GM19452 (cell line): ENCODE results near the gene EARS2.
"Not testable (repeated sequence)": the region's sequence is repeated elsewhere in the genome, so short reads cannot be mapped to it uniquely, and the experiment has no call there.

Experiments
- ATAC-seq: cut with Tn5 transposase; IDR thresholded peaks from one replicate; pipeline ENCODE4 v1.9.1; 2021; ENCODE audit not compliant: unreplicated experiment

Gene EARS2

DNA sequence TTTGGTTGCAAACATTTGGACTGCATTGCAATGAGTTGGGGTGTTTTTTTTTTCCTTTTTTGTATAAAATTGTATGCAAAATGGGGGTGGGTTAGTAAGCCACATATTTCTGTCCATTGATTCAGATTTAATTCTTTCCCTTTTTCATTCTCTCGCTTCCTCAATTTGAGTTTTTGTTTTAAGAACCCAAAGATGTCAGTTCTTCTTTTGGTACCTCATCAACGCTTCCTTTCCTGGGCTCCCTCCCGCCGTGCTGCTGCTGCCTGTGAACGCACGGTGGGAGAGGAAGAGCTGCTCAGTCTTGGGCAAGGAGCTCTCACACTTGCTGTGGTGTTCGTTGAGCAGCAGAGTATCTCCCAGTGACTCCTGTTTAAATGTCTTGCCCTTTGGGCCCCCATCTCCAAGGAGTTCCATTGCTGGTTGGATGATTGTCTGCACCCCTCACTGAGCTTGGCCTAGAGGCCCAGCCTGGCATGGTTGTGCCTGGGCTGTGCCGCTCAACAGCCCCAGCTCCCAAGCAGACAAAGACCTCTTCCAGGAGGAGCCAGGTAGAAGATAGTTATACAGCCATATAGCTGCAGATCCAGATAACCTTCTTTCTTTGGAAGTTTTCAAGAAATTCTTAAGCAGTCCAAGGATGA, 14.0 kb upstream of the EARS2 start:
- no peak for ATAC-seq

GRCh38 chr16:23567602-23568001, 10.5 kb upstream of the EARS2 start:
- ATAC-seq: no peak

- no peak for ATAC-seq
These were observed 9.6 kb upstream of the EARS2 start for GRCh38 chr16:23566724-23567123.

GRCh38 chr16:23564575-23565363, 7.6 kb upstream of the EARS2 start:
- no peak for ATAC-seq

DNA sequence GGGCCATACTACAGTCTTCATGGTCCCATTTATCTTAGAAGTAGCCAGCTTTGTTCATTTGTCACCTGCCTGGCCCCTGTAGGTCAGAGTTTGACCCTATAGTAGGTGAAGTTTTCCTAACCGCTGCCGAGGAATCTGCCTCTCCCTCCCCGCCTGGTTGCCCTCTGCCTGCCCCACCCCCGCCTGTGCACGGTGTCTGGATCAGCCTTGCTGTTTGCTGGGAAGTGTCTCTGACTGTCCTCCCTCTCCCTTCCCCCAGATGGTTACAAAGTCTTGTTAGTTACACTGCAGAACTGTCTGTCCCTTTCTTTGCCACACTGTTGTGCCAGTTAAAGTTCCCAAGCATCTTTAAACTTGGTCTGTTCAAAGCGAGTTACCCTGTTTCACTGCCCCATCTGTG, 6.0 kb upstream of the EARS2 start:
- ATAC-seq: no peak

- ATAC-seq: no peak
These were observed 5.4 kb upstream of the EARS2 start for GRCh38 chr16:23562505-23562904.

DNA sequence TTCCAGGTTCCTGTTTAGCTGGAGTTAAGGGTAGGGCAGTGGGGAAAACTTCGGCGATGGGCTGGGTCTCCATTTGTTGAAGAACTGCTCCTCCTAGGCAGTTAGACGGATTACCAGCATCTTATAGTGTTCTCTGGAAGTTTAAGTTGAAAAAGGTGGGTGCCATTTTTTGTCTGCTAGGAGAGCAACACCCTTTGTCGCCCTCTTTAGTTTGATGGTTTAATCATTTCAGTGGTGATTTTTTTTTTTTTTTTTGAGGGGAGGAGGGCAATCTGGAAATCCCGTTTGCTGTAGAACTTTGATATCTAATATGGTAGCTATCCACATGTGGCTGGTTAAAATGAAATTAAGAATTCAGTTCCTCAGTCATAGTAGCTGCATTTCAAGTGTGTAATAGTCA, 4.4 kb upstream of the EARS2 start:
- ATAC-seq: no peak

GRCh38 chr16:23557779-23558702, 891 bp upstream of the EARS2 start:
- ATAC-seq: peak; percentile 16

- no peak for ATAC-seq
These were observed 2.6 kb downstream of the EARS2 start for GRCh38 chr16:23554536-23554935.

DNA sequence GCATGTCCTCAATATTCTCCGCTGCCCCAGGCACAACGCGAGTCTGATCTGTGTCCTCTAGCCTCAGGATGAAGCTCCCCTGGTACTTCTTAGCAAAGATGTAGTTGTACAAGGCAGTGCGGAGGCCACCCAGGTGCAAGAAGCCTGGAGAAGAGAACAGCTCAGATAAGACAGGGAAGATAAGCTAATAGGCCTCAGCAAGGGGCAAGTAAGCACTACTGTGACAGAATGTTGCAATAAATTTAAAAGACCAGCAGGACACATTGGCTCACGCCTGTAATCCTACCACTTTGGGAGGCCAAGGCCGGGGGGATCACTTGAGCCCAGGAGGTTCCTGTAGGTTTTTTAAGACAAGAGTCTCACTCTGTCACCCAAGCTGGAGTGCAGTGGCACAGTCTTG, 5.0 kb downstream of the EARS2 start:
- ATAC-seq: no peak

- no peak for ATAC-seq
These were observed 7.2 kb downstream of the EARS2 start for GRCh38 chr16:23549938-23550337.

GRCh38 chr16:23544436-23544835, 12.7 kb downstream of the EARS2 start:
- no peak for ATAC-seq

DNA sequence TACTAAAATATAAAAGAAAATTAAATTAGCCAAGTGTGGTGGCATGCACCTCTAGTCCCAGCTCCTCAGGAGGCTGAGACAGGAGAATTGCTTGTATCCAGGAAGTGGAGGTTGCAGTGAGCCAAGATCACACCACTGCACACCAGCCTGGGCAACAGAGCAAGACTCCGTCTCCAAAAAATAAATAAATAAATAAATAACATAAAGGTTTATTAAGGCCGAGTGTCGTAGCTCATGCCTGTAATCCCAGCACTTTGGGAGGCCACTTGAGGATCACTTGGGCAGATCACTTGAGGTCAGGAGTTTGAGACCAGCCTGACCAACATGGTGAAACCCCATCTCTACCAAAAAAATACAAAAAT, 16.4 kb downstream of the EARS2 start:
- not testable (repeated sequence) for ATAC-seq

DNA sequence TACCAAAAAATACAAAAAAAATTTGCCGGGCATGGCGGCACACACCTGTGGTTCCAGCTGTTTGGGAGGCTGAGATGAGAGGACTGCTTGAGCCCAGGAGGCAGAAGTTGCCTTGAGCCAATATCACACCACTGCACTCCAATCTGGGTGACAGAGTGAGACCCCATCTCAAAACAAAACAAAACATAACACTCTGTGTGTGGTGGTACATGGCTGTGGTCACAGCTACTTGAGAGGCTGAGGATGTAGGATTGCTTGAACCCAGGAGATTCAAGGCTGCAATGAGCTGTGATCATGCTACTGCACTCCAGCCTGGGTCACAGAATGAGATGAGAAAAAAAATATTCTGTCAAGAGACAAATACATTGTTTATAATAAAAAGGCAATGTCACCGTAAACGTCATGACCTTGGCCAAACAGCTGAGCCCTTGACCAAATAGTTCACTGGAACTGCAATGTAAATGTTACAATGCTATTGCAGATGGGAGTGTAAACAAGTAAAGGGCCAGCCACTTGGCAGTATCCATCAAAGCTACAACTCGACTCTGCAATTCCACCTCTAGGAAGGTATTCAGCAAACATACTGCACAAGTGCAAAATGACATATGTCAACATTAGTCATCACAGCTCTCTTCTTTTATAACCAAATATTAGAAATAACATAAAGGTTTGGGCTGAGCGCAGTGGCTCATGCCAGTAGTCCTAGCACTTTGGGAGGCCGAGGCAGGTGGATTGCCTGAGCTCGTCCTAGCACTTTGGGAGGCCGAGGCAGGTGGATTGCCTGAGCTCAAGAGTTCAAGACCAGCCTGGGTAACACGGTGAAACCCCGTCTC, 16.9 kb downstream of the EARS2 start:
- no peak for ATAC-seq

DNA sequence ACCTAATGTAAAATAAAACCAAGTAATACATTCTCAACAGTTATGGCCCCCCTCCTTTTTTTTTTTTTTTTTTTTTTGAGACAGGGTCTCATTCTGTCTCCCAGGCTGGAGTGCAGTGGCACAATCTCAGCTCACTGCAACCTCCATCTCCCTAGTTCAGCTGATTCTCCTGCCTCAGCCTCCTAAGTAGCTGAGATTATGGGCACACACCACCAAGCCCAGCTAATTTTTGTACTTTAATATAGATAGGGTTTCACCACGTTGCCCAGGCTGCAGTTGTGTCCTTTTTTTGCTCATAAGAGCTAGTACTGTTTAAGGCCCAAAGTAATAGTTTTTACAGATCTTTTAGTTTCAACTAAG, 18.3 kb downstream of the EARS2 start:
- no peak for ATAC-seq

DNA sequence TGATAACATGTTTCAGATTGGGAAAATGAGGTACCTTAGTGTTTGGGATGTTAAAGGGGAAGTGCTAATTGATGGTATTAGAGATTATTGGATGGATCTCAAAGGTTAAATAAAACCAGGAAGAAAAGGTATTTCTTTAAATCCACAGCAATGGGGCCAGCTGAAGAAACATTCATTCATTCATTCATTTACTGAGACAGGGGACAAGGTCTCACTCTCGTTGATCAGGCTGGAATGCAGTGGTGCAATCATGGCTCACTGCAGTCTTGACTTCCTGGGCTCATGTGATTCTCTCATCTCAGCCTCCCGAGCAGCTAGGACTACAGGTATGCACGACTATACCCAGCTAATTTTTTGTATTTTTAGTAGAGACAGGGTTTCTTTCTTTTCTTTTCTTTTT, 19.8 kb downstream of the EARS2 start:
- no peak for ATAC-seq

- ATAC-seq: no peak
These were observed 21.2 kb downstream of the EARS2 start for GRCh38 chr16:23535901-23536300.

- no peak for ATAC-seq
These were observed 22.0 kb downstream of the EARS2 start for GRCh38 chr16:23534868-23535860.

- no peak for ATAC-seq
These were observed 24.7 kb downstream of the EARS2 start for GRCh38 chr16:23532448-23532847.

- ATAC-seq: no peak
These were observed 27.1 kb downstream of the EARS2 start for GRCh38 chr16:23530062-23530461.
